Heart left ventricle (tissue), 16 donors: ENCODE measurements around the gene CEP170B. TPM values are rescaled to one million over a fixed set of nuclear protein-coding genes. Genes with fewer than 3 reads are reported as not detected.
A peak's percentile ranks its signal among the peaks of the same experiment; 100 is the strongest.

Source experiments
- ATAC-seq, 4 donors: fragments of 200-7000 bp; cut with Tn5 transposase; one replicate each; pipeline ENCODE4 v1.9.1; 2020 to 2022; ENCODE audit warnings: moderate library complexity in 4 of 4, mild to moderate bottlenecking in 3 of 4, moderate number of reproducible peaks in 1 of 4
- DNase-seq, 5 donors: peaks; one replicate each; pipeline ENCODE4 v3.0.0-alpha.2; 2020
- H3K27ac ChIP-seq, 12 donors: fragments of 200-600 bp; sonication (generic) in 4 of 12; one replicate each; pipeline versions ENCODE4 v1.5.0 to v1.8.0; 2016 to 2022; ENCODE audit warnings: mild to moderate bottlenecking in 2 of 12
- H3K27me3 ChIP-seq, 9 donors: fragments of 200-600 bp; sonication (generic) in 2 of 9; one replicate each; pipeline versions ENCODE4 v1.5.1 to v1.8.0; 2016 to 2022; ENCODE audit warnings: mild to moderate bottlenecking in 3 of 9
- H3K36me3 ChIP-seq, 9 donors: fragments of 200-600 bp; sonication (generic) in 2 of 9; one replicate each; pipeline versions ENCODE4 v1.5.0 to v1.8.0; 2018 to 2022; ENCODE audit warnings: mild to moderate bottlenecking in 2 of 9
- H3K4me1 ChIP-seq, 12 donors: fragments of 200-600 bp; sonication (generic) in 4 of 12; one replicate each; pipeline versions ENCODE4 v1.5.0 to v1.8.0; 2016 to 2022; ENCODE audit warnings: mild to moderate bottlenecking in 3 of 12
- H3K4me3 ChIP-seq, 12 donors: fragments of 200-600 bp; sonication (generic) in 4 of 12; one replicate each; pipeline versions ENCODE4 v1.5.0 to v1.8.0; 2017 to 2022; ENCODE audit warnings: mild to moderate bottlenecking in 9 of 12, moderate library complexity in 4 of 12
- H3K9me3 ChIP-seq, 12 donors: fragments of 200-600 bp; sonication (generic) in 4 of 12; one replicate each; pipeline versions ENCODE4 v1.5.0 to v1.8.0; 2016 to 2022; ENCODE audit warnings: mild to moderate bottlenecking in 1 of 12
- POLR2A ChIP-seq, 2 donors: fragments of 450-650 bp; IDR thresholded peaks; one replicate each; pipeline ENCODE4 v1.6.1; 2017; ENCODE audit warnings: antibody characterized with exemption in 2 of 2, mild to moderate bottlenecking in 2 of 2, moderate library complexity in 2 of 2
- WGBS, 4 donors: extraction: QIAGEN DNeasy Blood & Tissue Kit in 2 of 4; methylation state at CpG; one replicate each; pipeline versions ENCODE4 v1.1.5 to v1.1.7; 2013 to 2018; 5-methylcytosine and 5-hydroxymethylcytosine counted together
- intact Hi-C, 10 donors: fragments of 100-400 bp; cut with DNase I; formaldehyde crosslinking; loops; one replicate each; pipeline versions ENCODE4 v1.11.1 to v1.14.2; 2022
- polyA plus RNA-seq, 2 donors: library from polyadenylated mRNA; stranded (reverse); fragments of 200-250 nt; gene quantifications; one replicate each; pipeline ENCODE4 v1.2.3, GENCODE V29; 2013
- total RNA-seq, 9 donors: library from RNA; depleted of rRNA in 2 of 9; stranded (reverse); fragments of >200 nt in 2 of 9; fragmentation: NEBNext Ultra II Directional in 3 of 9; extraction: Animal tissue kit (Norgen Biotek cat#: 25700) in 3 of 9; gene quantifications; one replicate each; pipeline versions ENCODE4 v1.1.0 to v1.2.4, GENCODE V29; 2016 to 2023
- TF ChIP-seq, protein P1 (sequence below), 12 donors: fragments of 200-600 bp; sonication (generic) in 4 of 12; IDR thresholded peaks; one replicate each; pipeline versions ENCODE4 v1.5.0 to v1.8.0; 2018 to 2022; ENCODE audit warnings: antibody characterized with exemption in 12 of 12, mild to moderate bottlenecking in 5 of 12
- donor health status: ischemic (EF 13 %, LVEDD 7.1; RV severe dilation, severe dysfunction).
- donor health status: healthy with polysubstance abuse.
- donor health status: DM: no; HTN: yes; CAD: no.
- donor health status: DM: no; HTN: no; CAD: no.
- donor health status: ischemic (EF 25% LVEDD 6.9; RV normal size, moderate dysfunction).
- donor health status: ischemic (EF 25% LVEDD 5.7; RV mildly dilated, moderate dysfunction).
- donor health status: healthy.
- donor health status: DM: yes; HTN: yes; CAD: no.
- donor health status: ischemic (EF 35%, LVEDD 5.7; RV mildly dilated, moderate dysfunction).
- donor health status: nonischemic (EF 11% LVEDD 7.7; RV severe dilation, severe dysfunction).
- donor health status: DM: yes; HTN: yes; CAD: no.
- donor health status: PGD.
- donor health status: ischemic (EF 29% LVEDD 5.4; RV normal size, mild dysfunction).
- donor health status: nonischemic (EF 23%, LVEDD 6.1; RV moderate dilation, normal function).

Gene CEP170B
- total and polyA plus RNA-seq, 11 donors, result 7.5 to 21.9 (median 12.5) TPM

DNA sequence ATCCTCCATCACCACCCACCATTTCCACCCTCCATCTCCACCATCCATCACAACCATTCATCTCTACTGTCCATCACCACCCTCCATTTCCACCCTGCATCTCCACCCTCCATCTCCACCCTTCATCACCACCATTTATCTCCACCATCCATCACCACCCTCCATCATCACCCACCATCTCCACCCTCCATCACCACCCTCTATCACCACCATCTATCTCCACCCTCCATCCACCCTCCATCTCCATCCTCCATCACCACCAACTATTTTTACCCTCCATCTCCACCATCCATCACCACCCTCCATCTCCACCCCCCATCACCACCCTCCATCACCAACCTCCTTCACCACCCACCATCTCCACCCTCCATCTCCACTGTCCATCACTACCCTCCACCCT lies 4.7 kb upstream of the CEP170B start:
- Histone ChIP-seq H3K36me3 (no peaks in the 10 kb centered on the region), H3K4me1 (peaks cover 0 to 13% (median 7%) of the 10 kb centered on the region in 12 donors), H3K9me3 (no peaks in the 10 kb centered on the region), H3K27me3 (peaks cover 0 to 15% (median 0%) of the 10 kb centered on the region in 9 donors), H3K27ac (no peak overlapping the region), H3K4me3 (no peak overlapping the region)
- TF ChIP-seq POLR2A (IDR thresholded peaks at IDR 0.05), result no peak
- TF ChIP-seq, protein P1, sequence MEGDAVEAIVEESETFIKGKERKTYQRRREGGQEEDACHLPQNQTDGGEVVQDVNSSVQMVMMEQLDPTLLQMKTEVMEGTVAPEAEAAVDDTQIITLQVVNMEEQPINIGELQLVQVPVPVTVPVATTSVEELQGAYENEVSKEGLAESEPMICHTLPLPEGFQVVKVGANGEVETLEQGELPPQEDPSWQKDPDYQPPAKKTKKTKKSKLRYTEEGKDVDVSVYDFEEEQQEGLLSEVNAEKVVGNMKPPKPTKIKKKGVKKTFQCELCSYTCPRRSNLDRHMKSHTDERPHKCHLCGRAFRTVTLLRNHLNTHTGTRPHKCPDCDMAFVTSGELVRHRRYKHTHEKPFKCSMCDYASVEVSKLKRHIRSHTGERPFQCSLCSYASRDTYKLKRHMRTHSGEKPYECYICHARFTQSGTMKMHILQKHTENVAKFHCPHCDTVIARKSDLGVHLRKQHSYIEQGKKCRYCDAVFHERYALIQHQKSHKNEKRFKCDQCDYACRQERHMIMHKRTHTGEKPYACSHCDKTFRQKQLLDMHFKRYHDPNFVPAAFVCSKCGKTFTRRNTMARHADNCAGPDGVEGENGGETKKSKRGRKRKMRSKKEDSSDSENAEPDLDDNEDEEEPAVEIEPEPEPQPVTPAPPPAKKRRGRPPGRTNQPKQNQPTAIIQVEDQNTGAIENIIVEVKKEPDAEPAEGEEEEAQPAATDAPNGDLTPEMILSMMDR (IDR thresholded peaks at IDR 0.05), result no peak
- intact Hi-C loops, result no loop called here
- ATAC-seq (no peak), DNase-seq (no peak)

DNA sequence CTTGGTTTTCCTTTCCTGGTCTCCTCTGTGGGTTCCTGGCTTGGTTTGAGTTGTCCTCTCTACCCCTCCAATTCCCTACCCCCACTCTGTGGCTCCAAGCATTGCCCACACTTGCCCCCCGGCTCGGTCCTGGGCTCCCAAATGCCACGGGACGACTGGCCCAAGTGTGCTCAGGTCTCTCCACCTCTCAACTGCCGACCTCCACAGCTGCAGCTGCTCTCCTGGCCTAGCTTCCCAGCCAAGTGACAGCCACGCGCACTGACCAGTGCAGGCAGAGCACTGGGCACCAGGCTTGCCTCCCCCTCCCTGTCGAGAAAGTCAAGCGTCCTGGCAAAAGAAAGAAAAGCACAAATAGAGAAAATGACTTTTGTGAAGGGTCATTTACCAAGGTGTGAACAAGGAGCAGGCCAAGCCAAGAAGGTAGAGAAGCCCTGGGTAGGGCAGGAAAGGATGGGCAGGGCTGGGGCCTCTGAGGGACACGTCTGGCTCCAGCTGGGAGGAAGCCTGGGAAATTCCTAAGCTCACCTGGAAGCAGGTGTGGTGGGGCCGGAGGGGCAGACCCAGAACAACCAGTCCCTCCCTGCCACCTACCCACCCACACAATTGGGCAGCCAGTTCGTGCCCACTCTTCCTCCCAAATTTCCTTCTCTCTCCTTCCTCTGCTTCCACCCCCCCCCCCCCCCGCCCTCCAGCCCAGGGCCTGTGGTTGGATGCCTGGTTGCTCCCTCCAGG lies 1.8 kb upstream of the CEP170B start:
- ATAC-seq (no peak), DNase-seq (no peak)
- H3K27me3 ChIP-seq, result peaks cover 0 to 24% (median 0%) of the 10 kb centered on the region in 9 donors
- intact Hi-C loops, result no loop called here
- no peak overlapping the region for H3K27ac ChIP-seq
- peaks cover 6 to 32% (median 16%) of the 10 kb centered on the region in 12 donors for H3K4me1 ChIP-seq
- H3K9me3 ChIP-seq, result no peaks in the 10 kb centered on the region
- no peaks in the 10 kb centered on the region for H3K36me3 ChIP-seq
- H3K4me3 ChIP-seq, result no peak overlapping the region
- TF ChIP-seq POLR2A (IDR thresholded peaks at IDR 0.05), result no peak
- TF ChIP-seq, protein P1 (IDR thresholded peaks at IDR 0.05), result no peak
- 71 to 78% (median 77%) methylated on average over 13 of the region's 13 CpGs for WGBS, 4 donors

DNA sequence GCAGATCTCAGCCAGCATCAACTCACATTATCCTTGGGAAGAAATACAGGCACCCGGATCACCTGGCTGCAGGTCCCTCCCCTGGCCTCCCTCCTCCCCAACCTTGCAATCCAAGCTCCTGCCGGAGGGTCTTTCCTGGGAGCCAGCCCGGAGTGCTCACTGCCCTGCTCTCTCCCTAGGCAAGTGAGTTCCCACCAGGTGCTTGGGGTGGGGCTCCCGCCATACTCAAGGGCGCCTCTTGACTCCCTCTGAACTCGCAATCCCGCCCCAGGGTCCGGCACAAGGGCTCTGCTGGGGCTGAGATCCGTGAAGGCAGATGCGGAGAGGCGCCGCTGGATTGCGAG lies 1.2 kb upstream of the CEP170B start:
- WGBS, 4 donors, result 6 to 22% (median 11%) methylated on average over 3 to 13 of the region's 13 CpGs
- peak in 1 of 5 donors; percentile 16 for DNase-seq
- H3K27me3 ChIP-seq, result peaks cover 0 to 24% (median 0%) of the 10 kb centered on the region in 9 donors
- H3K4me1 ChIP-seq, result peaks cover 6 to 32% (median 16%) of the 10 kb centered on the region in 12 donors
- no peak overlapping the region for H3K27ac ChIP-seq
- H3K4me3 ChIP-seq, result peak overlapping the region in 8 of 12 donors; percentile 54 to 86 (median 60)
- TF ChIP-seq, protein P1 (IDR thresholded peaks at IDR 0.05), result no peak
- no peak for TF ChIP-seq POLR2A (IDR thresholded peaks at IDR 0.05)
- no peak for ATAC-seq
- no peaks in the 10 kb centered on the region for H3K36me3 ChIP-seq
- H3K9me3 ChIP-seq, result no peaks in the 10 kb centered on the region
- intact Hi-C loops, result no loop called here

DNA sequence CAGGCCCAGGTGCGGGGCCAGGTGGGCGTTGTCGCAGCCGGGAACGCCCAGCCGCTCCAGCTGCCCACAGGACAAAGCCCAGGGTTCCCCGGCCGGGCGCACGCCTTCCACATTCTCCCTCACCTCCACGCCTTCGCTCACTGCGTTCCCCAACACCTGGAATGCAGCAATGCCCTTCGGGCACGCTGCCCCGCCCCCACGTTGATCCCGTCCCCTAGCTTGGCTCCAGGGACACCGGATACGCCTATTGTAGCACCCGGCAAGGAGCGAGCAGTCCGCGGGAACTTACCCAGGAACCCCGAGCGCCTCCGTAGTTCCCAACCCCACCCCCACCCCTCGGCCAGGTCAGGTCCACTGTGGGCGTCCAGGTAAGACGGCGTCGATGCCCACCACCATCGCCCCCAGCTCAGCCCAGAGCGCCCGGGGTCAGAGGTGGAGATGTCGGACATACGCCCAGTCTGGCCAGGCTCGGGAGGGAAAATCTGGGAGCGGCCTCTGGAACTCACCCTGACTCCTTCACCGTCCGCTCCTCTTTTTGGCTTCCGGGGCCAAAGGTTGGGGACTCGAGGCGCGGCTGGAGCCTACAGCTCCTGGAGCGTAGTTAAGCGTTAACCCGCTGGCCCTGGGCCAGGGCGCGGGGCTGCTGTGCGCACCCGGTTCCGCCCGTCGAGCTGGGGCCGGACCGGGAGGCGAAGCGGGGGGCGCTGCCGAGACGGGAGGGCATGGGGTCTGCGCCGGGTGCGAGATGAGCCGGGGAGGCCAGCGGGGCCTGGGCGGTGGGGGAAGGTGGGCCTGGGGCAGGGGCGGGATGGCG lies 594 bp upstream of the CEP170B start:
- Histone ChIP-seq H3K9me3 (no peaks in the 10 kb centered on the region), H3K27ac (no peak overlapping the region), H3K4me3 (peak overlapping the region; percentile 31 to 86 (median 58)), H3K36me3 (peaks cover 0 to 4% (median 0%) of the 10 kb centered on the region in 9 donors), H3K4me1 (peaks cover 6 to 32% (median 16%) of the 10 kb centered on the region in 12 donors), H3K27me3 (peaks cover 0 to 24% (median 0%) of the 10 kb centered on the region in 9 donors)
- intact Hi-C loops, result no loop called here
- DNase-seq, result peak in 2 of 5 donors; percentile 20 to 28
- TF ChIP-seq, protein P1 (IDR thresholded peaks at IDR 0.05), result no peak
- TF ChIP-seq POLR2A (IDR thresholded peaks at IDR 0.05), result no peak
- peak in 2 of 4 donors; percentile 4 to 7 for ATAC-seq
- 0 to 3% (median 2%) methylated on average over 10 to 70 of the region's 70 CpGs for WGBS, 4 donors
